Measurements from ENCODE around the gene APOL4. TPM values are rescaled to one million over a fixed set of nuclear protein-coding genes. Genes with fewer than 3 reads are reported as not detected.

Gene APOL4
- total RNA-seq, 1 experiment from 2014 or later: 0.31 TPM

DNA sequence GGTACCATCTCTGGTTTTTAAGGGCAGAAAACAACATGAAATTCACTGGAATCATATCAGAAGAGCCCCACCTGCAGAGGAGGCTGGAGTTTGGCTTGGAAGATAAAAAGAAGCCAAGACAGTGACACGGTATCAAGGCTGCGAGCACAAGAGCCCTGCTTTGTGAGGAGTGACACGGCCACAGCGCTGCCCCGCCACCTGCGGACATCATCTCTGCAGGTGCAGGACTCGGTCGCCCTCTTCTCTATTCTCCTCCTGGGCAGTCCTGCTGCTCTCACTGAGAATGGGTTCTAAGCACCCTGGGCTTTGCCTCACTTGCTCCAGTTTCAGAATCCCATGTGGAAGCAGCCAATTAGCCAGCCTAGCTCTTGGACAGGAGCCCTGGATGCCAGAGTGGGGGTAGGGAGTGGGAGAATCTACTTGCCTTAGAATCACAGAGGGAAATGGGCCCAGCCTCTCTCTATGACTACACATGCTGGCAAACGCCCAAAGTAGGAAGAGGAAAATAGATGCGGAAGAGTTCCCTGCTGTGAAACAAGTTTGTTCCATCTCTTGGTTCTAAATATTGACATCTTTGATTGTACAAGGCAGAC is 17.1 kb downstream of the APOL4 start (continued):
- TF ChIP-seq FOXP1 (CRISPR knock-in tag; IDR thresholded peaks at IDR 0.05; ENCODE audit: borderline replicate concordance): no peak
- TF ChIP-seq ETV6 (CRISPR knock-in tag; IDR thresholded peaks at IDR 0.05): no peak
- no peak for TF ChIP-seq NR1H2 (CRISPR knock-in tag; IDR thresholded peaks at IDR 0.05)
- TF ChIP-seq, protein P1, sequence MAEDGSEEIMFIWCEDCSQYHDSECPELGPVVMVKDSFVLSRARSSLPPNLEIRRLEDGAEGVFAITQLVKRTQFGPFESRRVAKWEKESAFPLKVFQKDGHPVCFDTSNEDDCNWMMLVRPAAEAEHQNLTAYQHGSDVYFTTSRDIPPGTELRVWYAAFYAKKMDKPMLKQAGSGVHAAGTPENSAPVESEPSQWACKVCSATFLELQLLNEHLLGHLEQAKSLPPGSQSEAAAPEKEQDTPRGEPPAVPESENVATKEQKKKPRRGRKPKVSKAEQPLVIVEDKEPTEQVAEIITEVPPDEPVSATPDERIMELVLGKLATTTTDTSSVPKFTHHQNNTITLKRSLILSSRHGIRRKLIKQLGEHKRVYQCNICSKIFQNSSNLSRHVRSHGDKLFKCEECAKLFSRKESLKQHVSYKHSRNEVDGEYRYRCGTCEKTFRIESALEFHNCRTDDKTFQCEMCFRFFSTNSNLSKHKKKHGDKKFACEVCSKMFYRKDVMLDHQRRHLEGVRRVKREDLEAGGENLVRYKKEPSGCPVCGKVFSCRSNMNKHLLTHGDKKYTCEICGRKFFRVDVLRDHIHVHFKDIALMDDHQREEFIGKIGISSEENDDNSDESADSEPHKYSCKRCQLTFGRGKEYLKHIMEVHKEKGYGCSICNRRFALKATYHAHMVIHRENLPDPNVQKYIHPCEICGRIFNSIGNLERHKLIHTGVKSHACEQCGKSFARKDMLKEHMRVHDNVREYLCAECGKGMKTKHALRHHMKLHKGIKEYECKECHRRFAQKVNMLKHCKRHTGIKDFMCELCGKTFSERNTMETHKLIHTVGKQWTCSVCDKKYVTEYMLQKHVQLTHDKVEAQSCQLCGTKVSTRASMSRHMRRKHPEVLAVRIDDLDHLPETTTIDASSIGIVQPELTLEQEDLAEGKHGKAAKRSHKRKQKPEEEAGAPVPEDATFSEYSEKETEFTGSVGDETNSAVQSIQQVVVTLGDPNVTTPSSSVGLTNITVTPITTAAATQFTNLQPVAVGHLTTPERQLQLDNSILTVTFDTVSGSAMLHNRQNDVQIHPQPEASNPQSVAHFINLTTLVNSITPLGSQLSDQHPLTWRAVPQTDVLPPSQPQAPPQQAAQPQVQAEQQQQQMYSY (CRISPR knock-in tag; IDR thresholded peaks at IDR 0.05): no peak
- TF ChIP-seq KAT7 (CRISPR knock-in tag; IDR thresholded peaks at IDR 0.05; ENCODE audit: borderline replicate concordance): no peak
- TF ChIP-seq, protein P2, sequence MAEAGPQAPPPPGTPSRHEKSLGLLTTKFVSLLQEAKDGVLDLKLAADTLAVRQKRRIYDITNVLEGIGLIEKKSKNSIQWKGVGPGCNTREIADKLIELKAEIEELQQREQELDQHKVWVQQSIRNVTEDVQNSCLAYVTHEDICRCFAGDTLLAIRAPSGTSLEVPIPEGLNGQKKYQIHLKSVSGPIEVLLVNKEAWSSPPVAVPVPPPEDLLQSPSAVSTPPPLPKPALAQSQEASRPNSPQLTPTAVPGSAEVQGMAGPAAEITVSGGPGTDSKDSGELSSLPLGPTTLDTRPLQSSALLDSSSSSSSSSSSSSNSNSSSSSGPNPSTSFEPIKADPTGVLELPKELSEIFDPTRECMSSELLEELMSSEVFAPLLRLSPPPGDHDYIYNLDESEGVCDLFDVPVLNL (CRISPR knock-in tag; IDR thresholded peaks at IDR 0.05; ENCODE audit: borderline replicate concordance, low read depth): no peak
- TF ChIP-seq, protein P3, sequence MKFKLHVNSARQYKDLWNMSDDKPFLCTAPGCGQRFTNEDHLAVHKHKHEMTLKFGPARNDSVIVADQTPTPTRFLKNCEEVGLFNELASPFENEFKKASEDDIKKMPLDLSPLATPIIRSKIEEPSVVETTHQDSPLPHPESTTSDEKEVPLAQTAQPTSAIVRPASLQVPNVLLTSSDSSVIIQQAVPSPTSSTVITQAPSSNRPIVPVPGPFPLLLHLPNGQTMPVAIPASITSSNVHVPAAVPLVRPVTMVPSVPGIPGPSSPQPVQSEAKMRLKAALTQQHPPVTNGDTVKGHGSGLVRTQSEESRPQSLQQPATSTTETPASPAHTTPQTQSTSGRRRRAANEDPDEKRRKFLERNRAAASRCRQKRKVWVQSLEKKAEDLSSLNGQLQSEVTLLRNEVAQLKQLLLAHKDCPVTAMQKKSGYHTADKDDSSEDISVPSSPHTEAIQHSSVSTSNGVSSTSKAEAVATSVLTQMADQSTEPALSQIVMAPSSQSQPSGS (CRISPR knock-in tag; IDR thresholded peaks at IDR 0.05; ENCODE audit: borderline replicate concordance, low read depth): no peak
- no peak for TF ChIP-seq ZNF317 (CRISPR knock-in tag; IDR thresholded peaks at IDR 0.05; ENCODE audit: borderline replicate concordance, low read depth)
- TF ChIP-seq RELA (CRISPR knock-in tag; IDR thresholded peaks at IDR 0.05; ENCODE audit: borderline replicate concordance): no peak

DNA sequence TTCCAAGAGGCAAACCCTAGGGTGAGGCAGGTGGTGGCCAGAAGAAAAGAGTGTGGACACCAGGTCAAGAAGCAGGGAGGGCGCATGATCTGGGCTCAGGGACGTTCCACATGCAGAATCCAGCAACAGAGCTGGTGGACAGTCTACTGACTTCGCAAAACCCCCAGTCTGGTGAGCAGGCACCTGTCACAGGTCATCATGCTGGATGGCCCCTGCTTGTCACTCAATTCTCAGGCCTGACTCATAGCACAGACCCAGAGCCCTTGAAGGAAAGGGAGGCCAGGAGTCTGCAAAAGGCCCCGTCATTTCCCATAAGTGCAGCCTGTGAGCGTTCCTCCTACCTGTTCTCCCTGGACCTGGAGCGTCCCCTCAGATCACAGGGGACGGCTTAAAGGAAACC is 18.2 kb downstream of the APOL4 start:
- no peak for DNase-seq (ENCODE audit: low spot score)
- TF ChIP-seq, protein P4, sequence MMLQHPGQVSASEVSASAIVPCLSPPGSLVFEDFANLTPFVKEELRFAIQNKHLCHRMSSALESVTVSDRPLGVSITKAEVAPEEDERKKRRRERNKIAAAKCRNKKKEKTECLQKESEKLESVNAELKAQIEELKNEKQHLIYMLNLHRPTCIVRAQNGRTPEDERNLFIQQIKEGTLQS (CRISPR knock-in tag; conservative IDR thresholded peaks at IDR 0.05): no peak
- TF ChIP-seq MYBL2 (CRISPR knock-in tag; IDR thresholded peaks at IDR 0.05): no peak
- TF ChIP-seq TCF7 (CRISPR knock-in tag; IDR thresholded peaks at IDR 0.05; ENCODE audit: low read depth): no peak
- TF ChIP-seq SMAD3 (CRISPR knock-in tag; IDR thresholded peaks at IDR 0.05; ENCODE audit: borderline replicate concordance): no peak
- TF ChIP-seq, protein P1 (CRISPR knock-in tag; IDR thresholded peaks at IDR 0.05): no peak
- TF ChIP-seq RORB (CRISPR knock-in tag; IDR thresholded peaks at IDR 0.05): no peak
- TF ChIP-seq, protein P5, sequence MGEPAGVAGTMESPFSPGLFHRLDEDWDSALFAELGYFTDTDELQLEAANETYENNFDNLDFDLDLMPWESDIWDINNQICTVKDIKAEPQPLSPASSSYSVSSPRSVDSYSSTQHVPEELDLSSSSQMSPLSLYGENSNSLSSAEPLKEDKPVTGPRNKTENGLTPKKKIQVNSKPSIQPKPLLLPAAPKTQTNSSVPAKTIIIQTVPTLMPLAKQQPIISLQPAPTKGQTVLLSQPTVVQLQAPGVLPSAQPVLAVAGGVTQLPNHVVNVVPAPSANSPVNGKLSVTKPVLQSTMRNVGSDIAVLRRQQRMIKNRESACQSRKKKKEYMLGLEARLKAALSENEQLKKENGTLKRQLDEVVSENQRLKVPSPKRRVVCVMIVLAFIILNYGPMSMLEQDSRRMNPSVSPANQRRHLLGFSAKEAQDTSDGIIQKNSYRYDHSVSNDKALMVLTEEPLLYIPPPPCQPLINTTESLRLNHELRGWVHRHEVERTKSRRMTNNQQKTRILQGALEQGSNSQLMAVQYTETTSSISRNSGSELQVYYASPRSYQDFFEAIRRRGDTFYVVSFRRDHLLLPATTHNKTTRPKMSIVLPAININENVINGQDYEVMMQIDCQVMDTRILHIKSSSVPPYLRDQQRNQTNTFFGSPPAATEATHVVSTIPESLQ (CRISPR knock-in tag; IDR thresholded peaks at IDR 0.05): no peak
- TF ChIP-seq, protein P6, sequence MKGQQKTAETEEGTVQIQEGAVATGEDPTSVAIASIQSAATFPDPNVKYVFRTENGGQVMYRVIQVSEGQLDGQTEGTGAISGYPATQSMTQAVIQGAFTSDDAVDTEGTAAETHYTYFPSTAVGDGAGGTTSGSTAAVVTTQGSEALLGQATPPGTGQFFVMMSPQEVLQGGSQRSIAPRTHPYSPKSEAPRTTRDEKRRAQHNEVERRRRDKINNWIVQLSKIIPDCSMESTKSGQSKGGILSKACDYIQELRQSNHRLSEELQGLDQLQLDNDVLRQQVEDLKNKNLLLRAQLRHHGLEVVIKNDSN (CRISPR knock-in tag; IDR thresholded peaks at IDR 0.05): no peak
- H3K9me3 Mint-ChIP-seq: no peaks in the 10 kb centered on the region
- ChIA-PET POLR2A (no interaction called here), CTCF (interaction anchor here (0.7 to 2.3 kb wide), 8 partner anchors 11 to 303 kb away, joined by 3 to 9 read pairs (median 5); no protein-coding TSS in a partner anchor)
- H3K36me3 Mint-ChIP-seq: no peaks in the 10 kb centered on the region
- H3K4me3 Mint-ChIP-seq: no peak overlapping the region
- H3K27ac Mint-ChIP-seq: no peak overlapping the region
- H3K4me1 Mint-ChIP-seq: peaks cover 19% of the 10 kb centered on the region
- no peak for ATAC-seq
- peaks cover 2% of the 10 kb centered on the region; the same call in 1 of the 2 replicates for H3K27me3 Mint-ChIP-seq (ENCODE audit: low read depth)

All from WTC11 (cell line).